Measurements from ENCODE around the gene EEFSEC. TPM values are rescaled to one million over a fixed set of nuclear protein-coding genes. Genes with fewer than 3 reads are reported as not detected.

The EEFSEC gene
- total RNA-seq, 1 donor from 2014 or later, result 12.2 TPM

DNA sequence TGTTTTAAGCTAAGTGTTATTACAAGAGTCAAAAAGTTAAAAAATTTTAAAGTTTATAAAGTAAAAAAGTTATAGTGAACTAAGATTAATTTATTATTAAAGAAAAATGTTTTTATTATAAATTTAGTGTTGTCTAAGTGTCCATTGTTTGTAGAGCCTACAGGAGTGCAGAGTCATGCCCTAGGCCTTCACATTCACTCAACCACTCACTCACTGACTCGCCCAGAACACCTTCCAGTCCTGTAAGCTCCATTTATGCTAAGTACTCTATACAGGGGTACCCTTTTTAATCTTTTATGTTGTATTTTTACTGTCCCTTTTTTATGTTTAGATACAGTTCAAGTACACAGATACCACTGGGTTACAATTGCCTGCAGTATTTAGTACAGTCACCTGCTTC is 37.2 kb downstream of the EEFSEC start:
- TF ChIP-seq, protein P1, sequence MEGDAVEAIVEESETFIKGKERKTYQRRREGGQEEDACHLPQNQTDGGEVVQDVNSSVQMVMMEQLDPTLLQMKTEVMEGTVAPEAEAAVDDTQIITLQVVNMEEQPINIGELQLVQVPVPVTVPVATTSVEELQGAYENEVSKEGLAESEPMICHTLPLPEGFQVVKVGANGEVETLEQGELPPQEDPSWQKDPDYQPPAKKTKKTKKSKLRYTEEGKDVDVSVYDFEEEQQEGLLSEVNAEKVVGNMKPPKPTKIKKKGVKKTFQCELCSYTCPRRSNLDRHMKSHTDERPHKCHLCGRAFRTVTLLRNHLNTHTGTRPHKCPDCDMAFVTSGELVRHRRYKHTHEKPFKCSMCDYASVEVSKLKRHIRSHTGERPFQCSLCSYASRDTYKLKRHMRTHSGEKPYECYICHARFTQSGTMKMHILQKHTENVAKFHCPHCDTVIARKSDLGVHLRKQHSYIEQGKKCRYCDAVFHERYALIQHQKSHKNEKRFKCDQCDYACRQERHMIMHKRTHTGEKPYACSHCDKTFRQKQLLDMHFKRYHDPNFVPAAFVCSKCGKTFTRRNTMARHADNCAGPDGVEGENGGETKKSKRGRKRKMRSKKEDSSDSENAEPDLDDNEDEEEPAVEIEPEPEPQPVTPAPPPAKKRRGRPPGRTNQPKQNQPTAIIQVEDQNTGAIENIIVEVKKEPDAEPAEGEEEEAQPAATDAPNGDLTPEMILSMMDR (IDR thresholded peaks at IDR 0.05), result no peak
- no peaks in the 10 kb centered on the region for H3K27me3 Mint-ChIP-seq (ENCODE audit: low read depth)
- no peaks in the 10 kb centered on the region for H3K9me3 Mint-ChIP-seq (ENCODE audit: low read depth)
- DNase-seq (ENCODE audit: low spot score), result no peak
- no peak overlapping the region for H3K27ac Mint-ChIP-seq (ENCODE audit: unreplicated experiment)
- H3K4me1 Mint-ChIP-seq (ENCODE audit: low read depth), result peaks cover 21% of the 10 kb centered on the region
- H3K36me3 Mint-ChIP-seq (ENCODE audit: low read depth), result no peaks in the 10 kb centered on the region
- no peak overlapping the region for H3K4me3 Mint-ChIP-seq (ENCODE audit: unreplicated experiment)

DNA sequence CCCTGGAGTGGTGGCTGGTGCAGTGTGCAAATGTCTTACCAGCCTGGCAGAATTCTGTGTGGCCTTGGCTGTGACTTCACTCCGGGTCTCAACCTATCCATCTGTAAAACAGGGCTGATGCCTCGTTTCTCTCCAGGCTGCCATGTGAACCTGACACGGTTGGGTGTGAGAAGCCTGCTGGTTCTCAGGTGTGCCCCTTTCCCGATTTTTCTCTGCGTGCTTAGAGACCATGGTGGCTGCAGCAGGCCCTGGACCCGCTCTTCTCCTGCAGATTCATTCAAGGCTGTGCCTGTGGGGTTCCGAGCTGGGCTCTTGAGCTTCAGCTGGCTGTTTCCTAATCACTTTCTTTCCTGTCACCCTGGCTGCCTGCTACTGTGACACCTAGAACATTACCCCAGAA is 38.9 kb downstream of the EEFSEC start:
- no peaks in the 10 kb centered on the region for H3K27me3 Mint-ChIP-seq (ENCODE audit: low read depth)
- TF ChIP-seq, protein P1 (IDR thresholded peaks at IDR 0.05), result no peak
- DNase-seq (ENCODE audit: low spot score), result no peak
- no peaks in the 10 kb centered on the region for H3K9me3 Mint-ChIP-seq (ENCODE audit: low read depth)
- no peaks in the 10 kb centered on the region for H3K36me3 Mint-ChIP-seq (ENCODE audit: low read depth)
- H3K4me1 Mint-ChIP-seq (ENCODE audit: low read depth), result peaks cover 24% of the 10 kb centered on the region
- no peak overlapping the region for H3K4me3 Mint-ChIP-seq (ENCODE audit: unreplicated experiment)
- H3K27ac Mint-ChIP-seq (ENCODE audit: unreplicated experiment), result no peak overlapping the region

DNA sequence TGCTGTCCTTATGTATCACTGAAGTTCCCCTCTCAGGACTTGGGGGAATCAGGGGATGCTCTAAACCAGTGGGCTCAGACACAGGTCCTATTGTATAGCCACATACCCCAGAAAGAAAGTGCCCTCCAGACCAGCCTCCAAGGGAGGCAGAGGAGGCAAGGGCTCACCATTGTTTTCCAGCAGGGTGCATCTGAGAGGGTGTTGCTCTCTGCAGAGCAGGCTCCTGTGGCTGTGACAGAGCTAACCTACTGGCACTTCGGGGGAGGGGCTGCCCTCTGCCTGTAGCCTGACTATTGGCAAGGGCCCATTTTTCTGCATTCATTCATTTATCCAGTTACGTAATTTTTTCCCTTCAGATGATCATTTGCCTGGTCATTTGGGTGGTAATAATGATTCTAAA is 39.9 kb downstream of the EEFSEC start:
- DNase-seq (ENCODE audit: low spot score), result no peak
- H3K4me3 Mint-ChIP-seq (ENCODE audit: unreplicated experiment), result no peak overlapping the region
- H3K9me3 Mint-ChIP-seq (ENCODE audit: low read depth), result no peaks in the 10 kb centered on the region
- H3K36me3 Mint-ChIP-seq (ENCODE audit: low read depth), result no peaks in the 10 kb centered on the region
- H3K27ac Mint-ChIP-seq (ENCODE audit: unreplicated experiment), result no peak overlapping the region
- TF ChIP-seq, protein P1 (IDR thresholded peaks at IDR 0.05), result no peak
- H3K4me1 Mint-ChIP-seq (ENCODE audit: low read depth), result peaks cover 19% of the 10 kb centered on the region
- no peaks in the 10 kb centered on the region for H3K27me3 Mint-ChIP-seq (ENCODE audit: low read depth)

DNA sequence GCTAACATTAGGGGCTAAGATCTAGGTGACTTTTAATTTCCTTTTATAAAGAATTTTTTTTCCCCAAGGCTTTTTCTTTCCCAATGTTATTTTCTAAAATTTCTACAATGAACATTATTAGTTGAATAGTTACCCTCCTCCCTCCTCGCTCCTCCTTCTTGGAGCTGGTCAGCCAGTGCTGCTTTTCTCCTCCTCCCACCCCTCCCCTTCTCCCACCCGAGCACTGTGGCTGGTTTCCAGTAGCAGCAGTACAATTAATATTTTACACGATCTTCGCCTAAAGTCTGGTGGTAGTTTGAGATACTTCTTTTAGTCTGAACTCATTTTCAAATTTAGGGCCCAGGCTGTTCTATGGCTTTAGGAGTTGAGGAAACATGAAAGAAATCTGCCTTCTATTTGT is 41.6 kb downstream of the EEFSEC start:
- H3K4me3 Mint-ChIP-seq (ENCODE audit: unreplicated experiment), result no peak overlapping the region
- no peaks in the 10 kb centered on the region for H3K36me3 Mint-ChIP-seq (ENCODE audit: low read depth)
- H3K4me1 Mint-ChIP-seq (ENCODE audit: low read depth), result peaks cover 11% of the 10 kb centered on the region
- DNase-seq (ENCODE audit: low spot score), result no peak
- H3K9me3 Mint-ChIP-seq (ENCODE audit: low read depth), result no peaks in the 10 kb centered on the region
- H3K27me3 Mint-ChIP-seq (ENCODE audit: low read depth), result no peaks in the 10 kb centered on the region
- TF ChIP-seq, protein P1 (IDR thresholded peaks at IDR 0.05), result no peak
- no peak overlapping the region for H3K27ac Mint-ChIP-seq (ENCODE audit: unreplicated experiment)

DNA sequence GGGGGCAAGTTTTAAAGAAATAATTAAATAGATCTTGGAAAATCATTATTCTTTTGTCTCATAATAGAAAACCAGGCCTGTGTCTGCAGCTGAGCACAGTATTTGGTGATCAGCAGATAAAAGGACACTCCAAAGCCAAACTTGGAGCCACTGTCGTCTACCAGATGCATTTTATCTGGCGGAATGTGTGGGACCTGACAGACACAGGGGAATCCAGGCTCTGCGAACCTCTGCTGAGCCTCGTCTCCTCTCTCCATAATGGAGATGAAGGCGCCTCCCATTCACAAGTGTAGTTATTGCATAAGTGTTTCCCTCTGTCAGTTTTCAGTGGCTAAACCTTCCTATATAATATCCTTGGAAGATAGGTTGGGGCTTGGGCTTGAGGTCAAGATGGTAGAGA is 42.1 kb downstream of the EEFSEC start:
- no peak for DNase-seq (ENCODE audit: low spot score)
- Mint-ChIP-seq H3K9me3 (ENCODE audit: low read depth) (no peaks in the 10 kb centered on the region), H3K4me1 (ENCODE audit: low read depth) (peaks cover 11% of the 10 kb centered on the region), H3K27ac (ENCODE audit: unreplicated experiment) (no peak overlapping the region), H3K27me3 (ENCODE audit: low read depth) (no peaks in the 10 kb centered on the region), H3K36me3 (ENCODE audit: low read depth) (no peaks in the 10 kb centered on the region), H3K4me3 (ENCODE audit: unreplicated experiment) (no peak overlapping the region)
- TF ChIP-seq, protein P1 (IDR thresholded peaks at IDR 0.05), result no peak

All from chondrocyte (in vitro differentiated cells).